ENCODE results near the gene MGP. TPM values are rescaled to one million over a fixed set of nuclear protein-coding genes. Genes with fewer than 3 reads are reported as not detected.

MGP gene
- polyA plus RNA-seq, 1 experiment = 4.0 TPM

DNA sequence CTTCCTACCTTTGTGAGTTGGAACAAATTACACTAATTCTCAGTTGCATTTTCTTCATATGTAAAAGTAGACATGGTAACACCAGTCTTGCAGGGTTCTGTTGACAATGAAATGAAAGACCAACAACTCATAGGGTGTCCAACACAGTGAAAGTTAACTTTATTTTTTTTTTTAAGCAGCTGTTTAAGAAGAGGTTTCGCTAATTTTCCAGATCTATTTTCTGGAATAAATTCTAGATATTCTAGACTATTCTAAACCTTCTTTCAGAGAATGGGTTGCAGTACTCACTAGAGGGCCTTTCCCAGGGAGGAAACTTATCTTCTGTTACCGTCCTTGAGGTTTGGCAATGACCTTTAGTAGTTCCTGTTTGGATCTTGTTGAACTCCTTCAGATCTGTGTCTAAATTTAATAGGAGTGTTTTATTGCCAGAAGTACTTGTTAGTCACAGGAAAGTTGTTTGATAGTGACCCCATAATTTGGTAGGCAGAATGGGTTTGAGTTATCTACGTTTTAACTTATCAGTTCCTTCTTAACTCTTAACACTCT, 39.5 kb downstream of the MGP start:
- H3K9me3 ChIP-seq (ENCODE audit: control insufficient read depth, insufficient read depth, low read length) = no peaks in the 10 kb centered on the region
- no peak for DNase-seq (ENCODE audit: low read depth, low spot score)
- no peaks in the 10 kb centered on the region for H3K27me3 ChIP-seq (ENCODE audit: control insufficient read depth, insufficient read depth, low read length)
- ChIA-PET POLR2A (no interaction called here), CTCF (interaction anchor here (0.6 to 7.3 kb wide), 28 partner anchors 9 to 375 kb away, joined by 3 to 191 read pairs (median 3); partner anchors contain the start of genes RERG and WBP11)
- no peak overlapping the region for H3K4me3 ChIP-seq (ENCODE audit: low read depth, low read length)
- TF ChIP-seq, protein P1, sequence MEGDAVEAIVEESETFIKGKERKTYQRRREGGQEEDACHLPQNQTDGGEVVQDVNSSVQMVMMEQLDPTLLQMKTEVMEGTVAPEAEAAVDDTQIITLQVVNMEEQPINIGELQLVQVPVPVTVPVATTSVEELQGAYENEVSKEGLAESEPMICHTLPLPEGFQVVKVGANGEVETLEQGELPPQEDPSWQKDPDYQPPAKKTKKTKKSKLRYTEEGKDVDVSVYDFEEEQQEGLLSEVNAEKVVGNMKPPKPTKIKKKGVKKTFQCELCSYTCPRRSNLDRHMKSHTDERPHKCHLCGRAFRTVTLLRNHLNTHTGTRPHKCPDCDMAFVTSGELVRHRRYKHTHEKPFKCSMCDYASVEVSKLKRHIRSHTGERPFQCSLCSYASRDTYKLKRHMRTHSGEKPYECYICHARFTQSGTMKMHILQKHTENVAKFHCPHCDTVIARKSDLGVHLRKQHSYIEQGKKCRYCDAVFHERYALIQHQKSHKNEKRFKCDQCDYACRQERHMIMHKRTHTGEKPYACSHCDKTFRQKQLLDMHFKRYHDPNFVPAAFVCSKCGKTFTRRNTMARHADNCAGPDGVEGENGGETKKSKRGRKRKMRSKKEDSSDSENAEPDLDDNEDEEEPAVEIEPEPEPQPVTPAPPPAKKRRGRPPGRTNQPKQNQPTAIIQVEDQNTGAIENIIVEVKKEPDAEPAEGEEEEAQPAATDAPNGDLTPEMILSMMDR (IDR thresholded peaks at IDR 0.05; ENCODE audit: low read depth, low read length) = no peak
- no peak overlapping the region for H3K27ac ChIP-seq (ENCODE audit: low read depth, low read length)

DNA sequence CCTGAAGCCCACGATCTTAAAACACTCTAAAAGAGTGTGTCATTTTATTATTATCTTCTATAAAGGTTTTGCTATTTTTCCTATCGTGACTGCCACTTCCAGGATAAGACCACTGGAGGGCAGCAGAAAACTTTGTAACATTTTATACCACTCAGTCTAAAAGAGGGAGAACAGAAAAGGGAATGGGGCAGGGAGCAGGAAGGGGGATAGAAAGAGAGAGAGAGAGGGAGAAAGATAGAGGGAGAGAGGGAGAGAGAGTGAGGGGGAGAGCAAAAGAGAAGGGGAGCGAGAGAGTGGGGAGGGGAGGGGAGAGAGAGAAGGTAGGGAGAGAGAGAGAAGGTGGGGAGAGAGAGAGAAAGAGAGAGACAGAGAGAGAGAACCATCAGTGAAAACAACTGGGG, 40.3 kb downstream of the MGP start:
- peak; percentile 48 for DNase-seq (ENCODE audit: low read depth, low spot score)
- no peak overlapping the region for H3K27ac ChIP-seq (ENCODE audit: low read depth, low read length)
- no peak overlapping the region for H3K4me3 ChIP-seq (ENCODE audit: low read depth, low read length)
- no peaks in the 10 kb centered on the region for H3K9me3 ChIP-seq (ENCODE audit: control insufficient read depth, insufficient read depth, low read length)
- POLR2A ChIA-PET = no interaction called here
- TF ChIP-seq, protein P1 (IDR thresholded peaks at IDR 0.05; ENCODE audit: low read depth, low read length) = peak; percentile 79
- H3K27me3 ChIP-seq (ENCODE audit: control insufficient read depth, insufficient read depth, low read length) = no peaks in the 10 kb centered on the region
- CTCF ChIA-PET = interaction anchor here (0.6 to 7.3 kb wide), 23 partner anchors 8 to 376 kb away, joined by 3 to 191 read pairs (median 3); partner anchors contain the start of genes RERG and WBP11

- TF ChIP-seq, protein P1 (IDR thresholded peaks at IDR 0.05; ENCODE audit: low read depth, low read length) = no peak
- DNase-seq (ENCODE audit: low read depth, low spot score) = no peak
- no peak overlapping the region for H3K4me3 ChIP-seq (ENCODE audit: low read depth, low read length)
- H3K9me3 ChIP-seq (ENCODE audit: control insufficient read depth, insufficient read depth, low read length) = no peaks in the 10 kb centered on the region
- ChIA-PET POLR2A (no interaction called here), CTCF (interaction anchor here (0.8 to 7.3 kb wide), 7 partner anchors 8 to 163 kb away, joined by 3 to 191 read pairs (median 3); partner anchors contain the start of genes C12orf60 and WBP11)
- no peak overlapping the region for H3K27ac ChIP-seq (ENCODE audit: low read depth, low read length)
- H3K27me3 ChIP-seq (ENCODE audit: control insufficient read depth, insufficient read depth, low read length) = no peaks in the 10 kb centered on the region
These were observed 41.3 kb downstream of the MGP start for GRCh38 chr12:14844401-14844800.

GRCh38 chr12:14843425-14843887, 42.2 kb downstream of the MGP start, which contains the start of gene ART4:
TSS of gene ART4 (minus strand) at chr12:14843526. CDS start at chr12:14843113, 413 bp downstream.
- no peak for DNase-seq (ENCODE audit: low read depth, low spot score)
- TF ChIP-seq, protein P1 (IDR thresholded peaks at IDR 0.05; ENCODE audit: low read depth, low read length) = no peak
- Histone ChIP-seq H3K27ac (ENCODE audit: low read depth, low read length) (no peak within 1 kb of the TSS), H3K9me3 (ENCODE audit: control insufficient read depth, insufficient read depth, low read length) (no peaks in the 10 kb centered on the region), H3K4me3 (ENCODE audit: low read depth, low read length) (no peak within 1 kb of the TSS), H3K27me3 (ENCODE audit: control insufficient read depth, insufficient read depth, low read length) (no peaks in the 10 kb centered on the region)
- ChIA-PET POLR2A (no interaction called here), CTCF (interaction anchor here (1.1 to 7.3 kb wide), 4 partner anchors 9 to 152 kb away, joined by 3 to 191 read pairs (median 4); no protein-coding TSS in a partner anchor)

DNA sequence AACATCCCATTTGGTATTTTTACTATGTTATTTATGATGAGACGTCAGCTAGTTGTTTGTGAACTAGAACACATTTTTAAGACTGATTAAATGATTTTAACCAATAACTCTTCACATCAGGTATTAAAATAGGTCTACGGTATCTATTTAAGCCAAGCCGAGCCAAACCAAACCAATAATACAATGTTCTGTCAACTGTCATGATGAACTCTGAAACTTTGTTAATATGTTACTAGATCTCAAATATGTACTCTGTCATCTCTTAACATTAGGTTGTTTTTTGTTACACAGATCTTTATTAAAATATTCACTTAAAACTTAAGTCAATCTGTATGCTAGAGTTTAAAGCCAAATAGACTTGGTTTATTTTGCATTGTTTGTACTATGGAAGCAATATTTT, 43.3 kb downstream of the MGP start:
- no peak overlapping the region for H3K4me3 ChIP-seq (ENCODE audit: low read depth, low read length)

More for the DNA sequence above, 43.3 kb downstream of the MGP start:
- DNase-seq (ENCODE audit: low read depth, low spot score) = no peak
- Histone ChIP-seq H3K27ac (ENCODE audit: low read depth, low read length) (no peak overlapping the region), H3K9me3 (ENCODE audit: control insufficient read depth, insufficient read depth, low read length) (no peaks in the 10 kb centered on the region), H3K27me3 (ENCODE audit: control insufficient read depth, insufficient read depth, low read length) (no peaks in the 10 kb centered on the region)
- ChIA-PET CTCF (interaction anchor here (1.6 to 7.3 kb wide), 2 partner anchors 153 kb away, joined by 8 to 191 read pairs; no protein-coding TSS in a partner anchor), POLR2A (no interaction called here)
- TF ChIP-seq, protein P1 (IDR thresholded peaks at IDR 0.05; ENCODE audit: low read depth, low read length) = no peak
